H1 (cell line): ENCODE results near the gene BMP2. TPM values are rescaled to one million over a fixed set of nuclear protein-coding genes. Genes with fewer than 3 reads are reported as not detected.
A peak's percentile ranks its signal among the peaks of the same experiment; 100 is the strongest.

ENCODE experiments used
- ASH2L ChIP-seq: fragments of 200-600, 300-600 bp; sonication (generic); IDR thresholded peaks from one replicate; pipeline ENCODE4 v1.7.1; 2017; ENCODE audit warnings: low read length
- SUZ12 ChIP-seq: fragments of 200-600 bp; sonication (generic); IDR thresholded peaks from 2 replicates; pipeline ENCODE4 v1.6.1; 2012; ENCODE audit warnings: mild to moderate bottlenecking, inconsistent platforms, low read length, moderate library complexity, mixed read lengths
- polyA plus RNA-seq, 7 experiments: library from polyadenylated mRNA; depleted of rRNA in 3 of 7; stranded (reverse) in 5 of 7; unstranded in 2 of 7; fragments of >200 nt in 5 of 7; fragments of 200-250 nt in 2 of 7; gene quantifications; 1 replicate in 5 of 7; 2 replicates in 1 of 7; 4 replicates in 1 of 7; pipeline versions ENCODE4 v1.2.1 to v1.2.3, GENCODE V29; 2011 to 2013; ENCODE audit warnings: missing spikeins in 2 of 7, mixed read lengths in 2 of 7
- total RNA-seq: library from RNA; stranded (reverse); fragmentation: NEBNext Ultra II Directional; extraction: Animal tissue kit (Norgen Biotek cat#: 25700); gene quantifications from 2 replicates; pipeline ENCODE4 v1.2.1, GENCODE V29; 2021

BMP2 gene
- total and polyA plus RNA-seq, 2 of the 8 experiments (the other 6 are each of a cell fraction or from before 2014, with no cell fraction given), result 1.8 to 3.6 TPM

DNA sequence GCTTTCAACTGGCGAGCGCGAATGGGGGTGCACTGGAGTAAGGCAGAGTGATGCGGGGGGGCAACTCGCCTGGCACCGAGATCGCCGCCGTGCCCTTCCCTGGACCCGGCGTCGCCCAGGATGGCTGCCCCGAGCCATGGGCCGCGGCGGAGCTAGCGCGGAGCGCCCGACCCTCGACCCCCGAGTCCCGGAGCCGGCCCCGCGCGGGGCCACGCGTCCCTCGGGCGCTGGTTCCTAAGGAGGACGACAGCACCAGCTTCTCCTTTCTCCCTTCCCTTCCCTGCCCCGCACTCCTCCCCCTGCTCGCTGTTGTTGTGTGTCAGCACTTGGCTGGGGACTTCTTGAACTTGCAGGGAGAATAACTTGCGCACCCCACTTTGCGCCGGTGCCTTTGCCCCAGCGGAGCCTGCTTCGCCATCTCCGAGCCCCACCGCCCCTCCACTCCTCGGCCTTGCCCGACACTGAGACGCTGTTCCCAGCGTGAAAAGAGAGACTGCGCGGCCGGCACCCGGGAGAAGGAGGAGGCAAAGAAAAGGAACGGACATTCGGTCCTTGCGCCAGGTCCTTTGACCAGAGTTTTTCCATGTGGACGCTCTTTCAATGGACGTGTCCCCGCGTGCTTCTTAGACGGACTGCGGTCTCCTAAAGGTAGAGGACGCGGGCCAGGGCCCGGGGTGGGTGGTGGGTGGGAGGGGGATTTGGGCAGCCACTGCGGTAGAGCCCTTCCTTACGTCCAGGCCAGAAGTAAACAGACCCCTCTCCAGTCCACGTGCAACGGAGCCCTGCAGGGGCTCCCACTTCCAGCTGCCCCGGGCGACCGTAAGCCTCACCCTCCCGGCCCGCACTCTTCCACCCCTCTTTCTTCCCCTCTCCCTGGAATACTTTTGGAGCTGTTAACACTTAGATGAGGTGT lies 998 bp downstream of the BMP2 start (continued):
- TF ChIP-seq ASH2L (peak; percentile 36), SUZ12 (peak; percentile 75; the same call in 1 of the 2 replicates)
